ENCODE data around the gene FOXP2. TPM values are rescaled to one million over a fixed set of nuclear protein-coding genes. Genes with fewer than 3 reads are reported as not detected.
"Not testable (repeated sequence)": the region's sequence is repeated elsewhere in the genome, so short reads cannot be mapped to it uniquely, and the experiment has no call there.

Gene FOXP2
- total and polyA plus RNA-seq, 2 donors (not counting 1 experiment from before 2014, with no cell fraction given): not detected

DNA sequence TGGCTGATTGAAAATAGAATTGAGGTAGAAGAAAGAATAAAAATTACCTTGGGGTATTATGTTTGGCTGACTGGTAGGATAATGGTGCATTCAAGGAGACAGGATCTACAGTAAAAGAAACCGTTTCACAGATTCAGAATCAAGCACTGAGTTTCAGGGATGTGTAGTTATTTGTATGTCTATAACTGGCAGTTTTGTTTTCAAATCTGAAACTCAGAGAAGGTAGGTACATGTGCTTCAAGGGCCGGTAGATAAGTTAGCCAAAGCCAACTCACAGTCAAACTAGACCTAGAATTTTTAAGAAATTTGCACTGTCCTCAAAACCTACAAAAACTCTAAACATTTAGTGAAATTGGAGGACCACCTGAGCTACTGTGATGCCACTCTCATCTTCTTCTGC is 191.5 kb downstream of the FOXP2 start:
- Histone ChIP-seq H3K27ac (ENCODE audit: low read length in 2 of 2) (no peak overlapping the region), H3K9me3 (ENCODE audit: control extremely low read depth in 1 of 3, control insufficient read depth in 2 of 3, insufficient read depth in 1 of 3, low read length in 2 of 3) (no peaks in the 10 kb centered on the region), H4K20me1 (ENCODE audit: control insufficient read depth, insufficient read depth, low read length, poor library complexity, severe bottlenecking) (no peaks in the 10 kb centered on the region), H3K9ac (ENCODE audit: low read length) (no peak overlapping the region), H3K4me2 (replicated peaks; ENCODE audit: low read depth, low read length, poor library complexity, severe bottlenecking) (no peak overlapping the region), H3K4me1 (ENCODE audit: control insufficient read depth in 2 of 2, insufficient read depth in 2 of 2, low read length in 2 of 2) (no peaks in the 10 kb centered on the region), H3K79me2 (ENCODE audit: control insufficient read depth, insufficient read depth, low read length) (no peaks in the 10 kb centered on the region), H3K4me3 (ENCODE audit: control extremely low read depth in 1 of 5, extremely low read depth in 1 of 5, insufficient read depth in 1 of 5, low read depth in 2 of 5, low read length in 4 of 5) (no peak overlapping the region), H3K27me3 (replicated peaks in 1 of 4; ENCODE audit: control extremely low read depth in 1 of 4, control insufficient read depth in 3 of 4, insufficient read depth in 4 of 4, low read length in 3 of 4) (no peaks in the 10 kb centered on the region), H3K36me3 (replicated peaks in 1 of 2; ENCODE audit: control extremely low read depth in 1 of 2, control insufficient read depth in 1 of 2, extremely low read depth in 1 of 2, insufficient read depth in 2 of 2, low read length in 1 of 2) (no peaks in the 10 kb centered on the region), H2AFZ (ENCODE audit: insufficient read depth, low read depth, low read length, poor library complexity, severe bottlenecking) (no peak overlapping the region)
- 100% methylated on average over 1 of the region's 2 CpGs for WGBS (ENCODE audit: insufficient coverage)
- Mint-ChIP-seq H3K9me3 (ENCODE audit: insufficient read depth) (no peaks in the 10 kb centered on the region), H3K27me3 (no peaks in the 10 kb centered on the region), H3K27ac (no peak overlapping the region), H3K4me1 (no peaks in the 10 kb centered on the region), H3K4me3 (no peak overlapping the region)
- no peak for DNase-seq
- ChIA-PET CTCF (no interaction called here), POLR2A (no interaction called here)
- intact Hi-C loops (cut with micrococcal nuclease): no loop called here
- TF ChIP-seq EZH2 (IDR thresholded peaks at IDR 0.05; ENCODE audit: borderline replicate concordance, insufficient read depth, low read depth, low read length, poor library complexity, severe bottlenecking): no peak
- TF ChIP-seq, protein P1, sequence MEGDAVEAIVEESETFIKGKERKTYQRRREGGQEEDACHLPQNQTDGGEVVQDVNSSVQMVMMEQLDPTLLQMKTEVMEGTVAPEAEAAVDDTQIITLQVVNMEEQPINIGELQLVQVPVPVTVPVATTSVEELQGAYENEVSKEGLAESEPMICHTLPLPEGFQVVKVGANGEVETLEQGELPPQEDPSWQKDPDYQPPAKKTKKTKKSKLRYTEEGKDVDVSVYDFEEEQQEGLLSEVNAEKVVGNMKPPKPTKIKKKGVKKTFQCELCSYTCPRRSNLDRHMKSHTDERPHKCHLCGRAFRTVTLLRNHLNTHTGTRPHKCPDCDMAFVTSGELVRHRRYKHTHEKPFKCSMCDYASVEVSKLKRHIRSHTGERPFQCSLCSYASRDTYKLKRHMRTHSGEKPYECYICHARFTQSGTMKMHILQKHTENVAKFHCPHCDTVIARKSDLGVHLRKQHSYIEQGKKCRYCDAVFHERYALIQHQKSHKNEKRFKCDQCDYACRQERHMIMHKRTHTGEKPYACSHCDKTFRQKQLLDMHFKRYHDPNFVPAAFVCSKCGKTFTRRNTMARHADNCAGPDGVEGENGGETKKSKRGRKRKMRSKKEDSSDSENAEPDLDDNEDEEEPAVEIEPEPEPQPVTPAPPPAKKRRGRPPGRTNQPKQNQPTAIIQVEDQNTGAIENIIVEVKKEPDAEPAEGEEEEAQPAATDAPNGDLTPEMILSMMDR (IDR thresholded peaks at IDR 0.05): no peak
- ATAC-seq (ENCODE audit: low read depth): no peak

DNA sequence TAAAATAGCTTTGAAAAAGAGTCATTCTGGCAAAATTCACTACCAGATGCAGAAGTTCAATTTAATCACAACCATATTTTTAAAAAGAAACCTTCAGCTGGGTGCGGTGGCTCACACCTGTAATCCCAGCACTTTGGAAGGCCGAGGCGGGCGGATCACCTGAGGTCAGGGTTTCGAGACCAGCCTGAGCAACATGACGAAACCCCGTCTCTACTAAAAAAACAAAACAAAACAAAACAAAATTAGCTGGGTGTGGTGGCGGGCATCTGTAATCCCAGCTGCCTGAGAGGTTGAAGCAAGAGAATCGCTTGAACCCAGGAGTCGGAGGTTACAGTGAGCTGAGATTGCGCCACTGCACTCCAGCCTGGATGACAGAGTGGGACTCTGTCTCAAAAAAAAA is 194.2 kb downstream of the FOXP2 start:
- POLR2A ChIA-PET: not testable (repeated sequence)

More for the DNA sequence above, 194.2 kb downstream of the FOXP2 start:
- H3K4me1 Mint-ChIP-seq; H3K27ac ChIP-seq (ENCODE audit: low read length in 2 of 2); H4K20me1 ChIP-seq (ENCODE audit: control insufficient read depth, insufficient read depth, low read length, poor library complexity, severe bottlenecking); CTCF ChIA-PET; H3K4me3 Mint-ChIP-seq; H3K4me2 ChIP-seq (replicated peaks; ENCODE audit: low read depth, low read length, poor library complexity, severe bottlenecking); H3K4me3 ChIP-seq (ENCODE audit: control extremely low read depth in 1 of 5, extremely low read depth in 1 of 5, insufficient read depth in 1 of 5, low read depth in 2 of 5, low read length in 4 of 5); H2AFZ ChIP-seq (ENCODE audit: insufficient read depth, low read depth, low read length, poor library complexity, severe bottlenecking); H3K4me1 ChIP-seq (ENCODE audit: control insufficient read depth in 2 of 2, insufficient read depth in 2 of 2, low read length in 2 of 2); DNase-seq; ATAC-seq (ENCODE audit: low read depth); H3K9me3 Mint-ChIP-seq (ENCODE audit: insufficient read depth); H3K27me3 Mint-ChIP-seq; H3K9me3 ChIP-seq (ENCODE audit: control extremely low read depth in 1 of 3, control insufficient read depth in 2 of 3, insufficient read depth in 1 of 3, low read length in 2 of 3); H3K9ac ChIP-seq (ENCODE audit: low read length); intact Hi-C loops (cut with micrococcal nuclease); H3K79me2 ChIP-seq (ENCODE audit: control insufficient read depth, insufficient read depth, low read length); H3K36me3 ChIP-seq (replicated peaks in 1 of 2; ENCODE audit: control extremely low read depth in 1 of 2, control insufficient read depth in 1 of 2, extremely low read depth in 1 of 2, insufficient read depth in 2 of 2, low read length in 1 of 2); H3K27me3 ChIP-seq (replicated peaks in 1 of 4; ENCODE audit: control extremely low read depth in 1 of 4, control insufficient read depth in 3 of 4, insufficient read depth in 4 of 4, low read length in 3 of 4); H3K27ac Mint-ChIP-seq: not testable (repeated sequence)
- WGBS (ENCODE audit: insufficient coverage): 96% methylated on average over 6 of the region's 11 CpGs

All from B cell (primary cell).